ENCODE data around the gene FBXL2. TPM values are rescaled to one million over a fixed set of nuclear protein-coding genes. Genes with fewer than 3 reads are reported as not detected.

Gene FBXL2
- total RNA-seq, 1 donor from 2014 or later: 23.3 TPM

GRCh38 chr3:33380653-33381052 lies 103.4 kb downstream of the FBXL2 start:
- no peaks in the 10 kb centered on the region for H3K9me3 Mint-ChIP-seq (ENCODE audit: unreplicated experiment)
- H3K36me3 Mint-ChIP-seq (ENCODE audit: low read depth, unreplicated experiment): peaks cover 27% of the 10 kb centered on the region
- Histone ChIP-seq H3K27me3 (ENCODE audit: insufficient read depth, low read length) (no peaks in the 10 kb centered on the region), H3K9ac (ENCODE audit: low read length) (no peak overlapping the region), H3K4me2 (ENCODE audit: low read length) (no peak overlapping the region), H3K9me3 (ENCODE audit: insufficient read depth, low read depth, low read length) (no peaks in the 10 kb centered on the region), H2AFZ (ENCODE audit: low read depth, low read length) (no peak overlapping the region), H3K4me1 (ENCODE audit: insufficient read depth, low read length) (no peaks in the 10 kb centered on the region), H3K27ac (ENCODE audit: low read depth, low read length) (no peak overlapping the region), H3K79me2 (ENCODE audit: insufficient read depth, low read length) (no peaks in the 10 kb centered on the region), H3K36me3 (ENCODE audit: insufficient read depth, low read length) (peaks cover 21% of the 10 kb centered on the region), H3K4me3 (ENCODE audit: insufficient read depth, low read depth, low read length) (no peak overlapping the region), H4K20me1 (ENCODE audit: insufficient read depth, low read length) (peaks cover 6% of the 10 kb centered on the region)
- peaks cover 7% of the 10 kb centered on the region for H3K4me1 Mint-ChIP-seq (ENCODE audit: low read depth, unreplicated experiment)
- TF ChIP-seq EZH2 (IDR thresholded peaks at IDR 0.05; ENCODE audit: insufficient read depth, low read length): no peak
- TF ChIP-seq CTCF (IDR thresholded peaks at IDR 0.05; ENCODE audit: insufficient read depth, low read depth, low read length): no peak
- no peak overlapping the region for H3K27ac Mint-ChIP-seq (ENCODE audit: unreplicated experiment)
- DNase-seq (ENCODE audit: low read depth) (no peak), FAIRE-seq (no peak)
- H3K4me3 Mint-ChIP-seq (ENCODE audit: unreplicated experiment): no peak overlapping the region
- H3K27me3 Mint-ChIP-seq (ENCODE audit: low read depth, unreplicated experiment): no peaks in the 10 kb centered on the region

DNA sequence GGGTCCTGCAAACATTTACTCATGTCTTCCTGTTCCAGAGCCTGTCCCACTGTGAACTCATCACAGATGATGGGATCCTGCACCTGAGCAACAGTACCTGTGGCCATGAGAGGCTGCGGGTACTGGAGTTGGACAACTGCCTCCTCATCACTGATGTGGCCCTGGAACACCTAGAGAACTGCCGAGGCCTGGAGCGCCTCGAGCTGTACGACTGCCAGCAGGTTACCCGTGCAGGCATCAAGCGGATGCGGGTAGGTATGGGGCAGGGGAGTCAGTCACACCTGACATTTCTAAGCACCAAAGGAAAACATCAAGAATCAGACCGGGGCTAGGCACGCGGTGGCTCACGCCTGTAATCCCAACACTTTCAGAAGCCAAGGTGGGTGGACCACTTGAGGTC lies 106.7 kb downstream of the FBXL2 start:
- no peak overlapping the region for H3K27ac ChIP-seq (ENCODE audit: low read depth, low read length)
- no peak overlapping the region for H3K4me3 ChIP-seq (ENCODE audit: insufficient read depth, low read depth, low read length)
- H3K79me2 ChIP-seq (ENCODE audit: insufficient read depth, low read length): no peaks in the 10 kb centered on the region
- Mint-ChIP-seq H3K27ac (ENCODE audit: unreplicated experiment) (no peak overlapping the region), H3K36me3 (ENCODE audit: low read depth, unreplicated experiment) (peaks cover 18% of the 10 kb centered on the region), H3K4me1 (ENCODE audit: low read depth, unreplicated experiment) (peaks cover 6% of the 10 kb centered on the region), H3K4me3 (ENCODE audit: unreplicated experiment) (no peak overlapping the region), H3K27me3 (ENCODE audit: low read depth, unreplicated experiment) (no peaks in the 10 kb centered on the region), H3K9me3 (ENCODE audit: unreplicated experiment) (no peaks in the 10 kb centered on the region)
- no peak overlapping the region for H2AFZ ChIP-seq (ENCODE audit: low read depth, low read length)
- H3K4me1 ChIP-seq (ENCODE audit: insufficient read depth, low read length): no peaks in the 10 kb centered on the region
- TF ChIP-seq EZH2 (IDR thresholded peaks at IDR 0.05; ENCODE audit: insufficient read depth, low read length) (no peak), CTCF (IDR thresholded peaks at IDR 0.05; ENCODE audit: insufficient read depth, low read depth, low read length) (no peak)
- H4K20me1 ChIP-seq (ENCODE audit: insufficient read depth, low read length): peaks cover 6% of the 10 kb centered on the region
- H3K27me3 ChIP-seq (ENCODE audit: insufficient read depth, low read length): no peaks in the 10 kb centered on the region
- DNase-seq (ENCODE audit: low read depth) (no peak), FAIRE-seq (no peak)
- H3K9ac ChIP-seq (ENCODE audit: low read length): no peak overlapping the region
- peaks cover 37% of the 10 kb centered on the region for H3K36me3 ChIP-seq (ENCODE audit: insufficient read depth, low read length)
- no peaks in the 10 kb centered on the region for H3K9me3 ChIP-seq (ENCODE audit: insufficient read depth, low read depth, low read length)
- H3K4me2 ChIP-seq (ENCODE audit: low read length): no peak overlapping the region

GRCh38 chr3:33385423-33385822 lies 108.2 kb downstream of the FBXL2 start:
- no peak overlapping the region for H3K4me3 ChIP-seq (ENCODE audit: insufficient read depth, low read depth, low read length)
- H3K36me3 Mint-ChIP-seq (ENCODE audit: low read depth, unreplicated experiment): peaks cover 15% of the 10 kb centered on the region
- no peaks in the 10 kb centered on the region for H3K27me3 Mint-ChIP-seq (ENCODE audit: low read depth, unreplicated experiment)
- no peaks in the 10 kb centered on the region for H3K4me1 ChIP-seq (ENCODE audit: insufficient read depth, low read length)
- H3K4me3 Mint-ChIP-seq (ENCODE audit: unreplicated experiment): no peak overlapping the region
- no peaks in the 10 kb centered on the region for H3K79me2 ChIP-seq (ENCODE audit: insufficient read depth, low read length)
- H3K27ac ChIP-seq (ENCODE audit: low read depth, low read length): no peak overlapping the region
- H3K9me3 Mint-ChIP-seq (ENCODE audit: unreplicated experiment): no peaks in the 10 kb centered on the region
- peaks cover 6% of the 10 kb centered on the region for H4K20me1 ChIP-seq (ENCODE audit: insufficient read depth, low read length)
- no peak overlapping the region for H3K4me2 ChIP-seq (ENCODE audit: low read length)
- TF ChIP-seq EZH2 (IDR thresholded peaks at IDR 0.05; ENCODE audit: insufficient read depth, low read length) (no peak), CTCF (IDR thresholded peaks at IDR 0.05; ENCODE audit: insufficient read depth, low read depth, low read length) (no peak)
- H3K9ac ChIP-seq (ENCODE audit: low read length): no peak overlapping the region
- DNase-seq (ENCODE audit: low read depth): no peak
- H3K4me1 Mint-ChIP-seq (ENCODE audit: low read depth, unreplicated experiment): peaks cover 6% of the 10 kb centered on the region
- peaks cover 47% of the 10 kb centered on the region for H3K36me3 ChIP-seq (ENCODE audit: insufficient read depth, low read length)
- H3K27me3 ChIP-seq (ENCODE audit: insufficient read depth, low read length): no peaks in the 10 kb centered on the region
- FAIRE-seq: peak; percentile 26
- no peak overlapping the region for H3K27ac Mint-ChIP-seq (ENCODE audit: unreplicated experiment)
- H2AFZ ChIP-seq (ENCODE audit: low read depth, low read length): no peak overlapping the region
- no peaks in the 10 kb centered on the region for H3K9me3 ChIP-seq (ENCODE audit: insufficient read depth, low read depth, low read length)

Data from astrocyte (in vitro differentiated cells and primary cell).